ENCODE data around the gene CLTRN. TPM values are rescaled to one million over a fixed set of nuclear protein-coding genes. Genes with fewer than 3 reads are reported as not detected.
"Not testable (repeated sequence)": the region's sequence is repeated elsewhere in the genome, so short reads cannot be mapped to it uniquely, and the experiment has no call there.

CLTRN gene, protein sequence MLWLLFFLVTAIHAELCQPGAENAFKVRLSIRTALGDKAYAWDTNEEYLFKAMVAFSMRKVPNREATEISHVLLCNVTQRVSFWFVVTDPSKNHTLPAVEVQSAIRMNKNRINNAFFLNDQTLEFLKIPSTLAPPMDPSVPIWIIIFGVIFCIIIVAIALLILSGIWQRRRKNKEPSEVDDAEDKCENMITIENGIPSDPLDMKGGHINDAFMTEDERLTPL
- total RNA-seq, result 0.13 TPM
- polyA plus RNA-seq (ENCODE audit: insufficient read depth in 1 of 8, insufficient read length in 8 of 8, low replicate concordance in 1 of 8), result under 1 TPM; 0.24 to 0.53 (median 0.42) TPM
- long read RNA-seq, donor 1, result 0 reads
- long read RNA-seq, donor 2, result 0 reads
- long read RNA-seq, donor 3, result 0 reads
- long read RNA-seq, donor 4, result 0 reads
- long read RNA-seq, donor 5, partial matches to known transcripts, result 0 of 1 reads
- long read RNA-seq, donor 5, other reads (novel, unspliced or antisense), result 0 of 1 reads
- long read RNA-seq, donor 6, result 0 reads
- long read RNA-seq, donor 7, result 0 reads
- long read RNA-seq, donor 8, result 0 reads
- long read RNA-seq, donor 9, result 0 reads
- long read RNA-seq, donor 10, result 0 reads
- long read RNA-seq, donor 11, result 0 reads

DNA sequence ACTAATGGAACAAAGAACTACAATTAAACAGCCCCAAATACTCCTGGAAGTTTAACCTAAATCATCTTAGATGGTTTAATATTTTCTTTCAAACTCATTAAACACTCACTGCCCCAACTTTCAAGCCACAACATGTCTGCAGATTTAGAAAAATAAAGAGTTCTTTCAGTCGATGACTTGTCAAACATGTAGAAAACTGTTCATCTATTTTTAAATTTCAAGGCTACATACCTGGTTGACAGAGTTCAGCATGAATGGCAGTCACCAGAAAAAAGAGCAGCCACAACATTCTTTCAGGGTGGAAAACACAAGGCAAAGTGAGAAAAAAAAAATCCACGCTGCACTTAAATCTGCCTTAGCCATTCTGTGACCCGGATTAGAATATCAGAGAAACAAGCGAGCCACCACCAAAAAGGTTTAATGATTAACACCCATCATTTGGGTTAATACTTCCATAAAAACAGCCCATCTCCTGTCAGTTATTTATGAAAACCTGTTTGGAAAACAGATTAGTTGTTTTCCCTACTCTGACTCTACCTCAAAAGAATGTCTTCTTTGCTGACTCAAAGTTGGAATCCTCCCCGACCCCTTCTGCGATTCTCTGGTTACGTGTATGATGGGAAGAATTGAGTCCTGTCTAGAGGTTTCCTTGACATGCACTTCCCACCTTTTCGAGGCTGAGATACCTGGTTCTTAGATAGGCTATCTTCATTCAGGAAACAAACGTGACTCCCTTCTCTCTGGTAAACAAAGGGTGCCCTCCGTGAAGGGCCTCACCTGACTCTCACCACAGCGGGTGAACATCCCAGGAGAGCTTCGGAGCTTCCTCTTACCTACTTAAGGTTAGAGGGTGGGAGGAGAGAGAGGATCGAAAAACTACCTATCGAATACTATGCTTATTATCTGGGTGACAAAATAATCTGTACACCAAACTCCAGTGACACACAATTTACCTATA is at the start of gene CLTRN:
Gene CLTRN, minus strand, starts transcription at position 319 of the 958 bp plus-strand sequence. Its CDS starts 30 bp downstream, at position 289.
- H3K27me3 ChIP-seq (ENCODE audit: control insufficient read depth, insufficient read depth, low read length), result peaks cover 24% of the 10 kb centered on the region
- no peak within 1 kb of the TSS for H3K4me3 ChIP-seq (ENCODE audit: low read length)
- DNase-seq, result no peak
- no peaks in the 10 kb centered on the region for H3K36me3 ChIP-seq (ENCODE audit: control insufficient read depth, insufficient read depth, low read length)
- H3K4me1 ChIP-seq (ENCODE audit: control insufficient read depth, insufficient read depth, low read length), result no peaks in the 10 kb centered on the region
- WGBS (ENCODE audit: insufficient coverage), result 73% methylated on average over 3 of the region's 14 CpGs
- H3K27ac ChIP-seq (ENCODE audit: low read length), result no peak within 1 kb of the TSS
- no peaks in the 10 kb centered on the region for H3K9me3 ChIP-seq (replicated peaks; ENCODE audit: control insufficient read depth, low read depth, low read length)

DNA sequence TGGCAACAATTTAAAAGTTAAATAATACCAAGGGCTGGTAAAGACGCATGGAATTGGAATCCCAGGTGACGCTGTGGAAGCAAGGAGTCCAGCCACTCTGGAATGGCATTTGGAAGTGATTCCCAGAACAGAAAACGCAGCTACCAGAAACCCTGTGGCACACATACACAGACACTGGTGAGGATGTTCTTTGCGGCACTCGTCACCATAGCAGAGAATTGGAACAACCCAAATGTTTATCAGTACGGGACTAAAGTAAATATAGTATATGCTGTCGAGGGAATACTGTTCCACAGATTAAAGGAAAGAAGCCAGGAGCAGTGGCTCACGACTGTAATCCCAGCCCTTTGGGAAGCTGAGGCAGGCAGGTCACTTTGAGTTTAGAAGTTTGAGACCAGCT is 39.7 kb upstream of the CLTRN start:
- H3K4me3 ChIP-seq (ENCODE audit: low read length), result not testable (repeated sequence)

DNA sequence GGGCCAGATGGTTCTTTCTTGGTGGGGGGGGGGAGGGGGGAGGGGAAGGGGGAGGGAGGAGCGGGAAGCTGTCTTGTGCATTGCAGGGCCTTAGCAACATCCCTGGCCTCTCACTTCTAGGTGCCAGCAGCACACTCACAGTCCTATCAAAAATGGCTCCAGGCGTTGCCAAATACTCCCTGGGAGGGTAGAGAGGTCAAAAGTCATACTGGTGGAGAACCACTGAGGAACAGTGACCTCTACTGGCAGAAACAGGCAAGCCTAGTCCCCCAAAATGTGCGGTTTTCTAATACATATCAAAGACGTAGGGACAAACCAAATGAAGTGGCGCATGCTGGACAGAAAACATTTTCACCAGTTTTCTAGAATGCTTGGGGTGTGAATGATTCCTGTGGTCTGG is 39.2 kb upstream of the CLTRN start:
- not testable (repeated sequence) for DNase-seq; H3K9me3 ChIP-seq (replicated peaks; ENCODE audit: control insufficient read depth, low read depth, low read length); H3K4me3 ChIP-seq (ENCODE audit: low read length); H3K36me3 ChIP-seq (ENCODE audit: control insufficient read depth, insufficient read depth, low read length); H3K27ac ChIP-seq (ENCODE audit: low read length); H3K4me1 ChIP-seq (ENCODE audit: control insufficient read depth, insufficient read depth, low read length)
- no CpG with 5 or more reads among the region's 5 CpGs for WGBS (ENCODE audit: insufficient coverage)
- peaks cover 12% of the 10 kb centered on the region for H3K27me3 ChIP-seq (ENCODE audit: control insufficient read depth, insufficient read depth, low read length)

More for the DNA sequence above, 39.7 kb upstream of the CLTRN start:
- not testable (repeated sequence) for H3K27ac ChIP-seq (ENCODE audit: low read length); H3K4me1 ChIP-seq (ENCODE audit: control insufficient read depth, insufficient read depth, low read length); H3K36me3 ChIP-seq (ENCODE audit: control insufficient read depth, insufficient read depth, low read length); H3K9me3 ChIP-seq (replicated peaks; ENCODE audit: control insufficient read depth, low read depth, low read length); DNase-seq
- H3K27me3 ChIP-seq (ENCODE audit: control insufficient read depth, insufficient read depth, low read length), result peaks cover 12% of the 10 kb centered on the region
- 90% methylated on average over 2 of the region's 8 CpGs for WGBS (ENCODE audit: insufficient coverage)

DNA sequence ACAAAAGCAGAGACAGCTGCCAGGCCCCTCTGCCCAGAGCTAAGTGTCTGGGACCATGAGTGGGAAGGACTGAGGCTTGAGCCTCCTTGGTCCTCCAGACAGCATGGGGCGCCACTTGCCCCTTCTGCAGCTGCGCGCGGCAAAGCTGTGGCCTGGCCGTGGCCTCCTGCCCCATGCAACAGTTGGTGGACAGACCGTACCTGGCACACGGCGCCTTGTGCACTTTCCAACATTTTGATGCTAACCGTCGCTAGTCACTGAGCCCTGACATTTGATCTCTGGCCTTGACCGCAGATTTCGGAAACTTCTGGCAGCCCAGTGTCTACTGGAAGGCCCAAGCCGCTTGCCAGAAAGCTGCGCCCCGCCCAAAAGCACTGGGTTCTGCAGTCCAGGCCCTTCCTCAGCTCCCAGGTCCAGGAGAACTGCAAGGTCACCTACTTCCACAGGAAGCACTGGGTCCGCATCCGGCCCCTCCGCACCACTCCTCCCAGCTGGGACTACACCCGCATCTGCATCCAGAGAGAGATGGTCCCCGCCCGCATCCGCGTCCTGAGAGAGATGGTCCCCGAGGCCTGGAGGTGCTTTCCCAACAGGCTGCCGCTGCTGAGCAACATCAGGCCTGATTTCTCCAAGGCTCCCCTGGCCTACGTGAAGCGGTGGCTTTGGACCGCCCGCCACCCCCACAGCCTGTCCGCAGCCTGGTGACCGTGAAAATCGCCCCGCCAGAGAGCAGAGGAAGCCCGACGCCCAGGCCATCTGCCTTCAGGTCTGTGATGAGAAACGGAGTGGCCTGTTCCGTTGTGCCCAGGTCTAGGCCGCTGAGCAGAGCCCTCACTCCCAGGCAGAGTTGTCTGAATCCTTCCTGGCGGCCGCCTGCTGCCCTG is 38.1 kb upstream of the CLTRN start:
- DNase-seq, result no peak
- Histone ChIP-seq H3K27ac (ENCODE audit: low read length) (no peak overlapping the region), H3K27me3 (ENCODE audit: control insufficient read depth, insufficient read depth, low read length) (peaks cover 7% of the 10 kb centered on the region), H3K36me3 (ENCODE audit: control insufficient read depth, insufficient read depth, low read length) (peaks cover 6% of the 10 kb centered on the region), H3K4me1 (ENCODE audit: control insufficient read depth, insufficient read depth, low read length) (no peaks in the 10 kb centered on the region), H3K9me3 (replicated peaks; ENCODE audit: control insufficient read depth, low read depth, low read length) (no peaks in the 10 kb centered on the region), H3K4me3 (ENCODE audit: low read length) (no peak overlapping the region)
- WGBS (ENCODE audit: insufficient coverage), result 97% methylated on average over 36 of the region's 40 CpGs

DNA sequence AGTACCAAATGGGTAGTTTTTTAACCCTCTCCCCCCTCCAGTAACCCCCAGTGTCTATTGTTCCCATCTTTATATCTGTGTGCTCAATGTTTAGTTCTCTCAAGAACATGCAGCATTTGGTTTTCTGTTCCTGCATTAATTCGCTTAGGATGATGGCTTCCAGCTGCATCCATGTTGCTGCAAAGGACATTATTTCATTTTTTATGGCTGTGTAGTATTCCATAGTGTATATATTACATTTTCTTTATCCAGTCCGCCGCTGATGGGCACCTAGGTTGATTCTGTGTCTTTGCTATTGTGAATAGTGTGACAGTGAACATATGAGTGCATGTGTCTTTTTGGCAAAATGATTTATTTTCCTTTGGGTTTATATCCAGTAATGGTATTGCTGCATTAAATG is 31.9 kb upstream of the CLTRN start:
- DNase-seq, result no peak
- H3K9me3 ChIP-seq (replicated peaks; ENCODE audit: control insufficient read depth, low read depth, low read length), result no peaks in the 10 kb centered on the region
- H3K4me3 ChIP-seq (ENCODE audit: low read length), result no peak overlapping the region
- WGBS (ENCODE audit: insufficient coverage), result no CpG with 5 or more reads among the region's 3 CpGs
- peaks cover 20% of the 10 kb centered on the region for H3K36me3 ChIP-seq (ENCODE audit: control insufficient read depth, insufficient read depth, low read length)
- peaks cover 10% of the 10 kb centered on the region for H3K27me3 ChIP-seq (ENCODE audit: control insufficient read depth, insufficient read depth, low read length)
- no peaks in the 10 kb centered on the region for H3K4me1 ChIP-seq (ENCODE audit: control insufficient read depth, insufficient read depth, low read length)
- no peak overlapping the region for H3K27ac ChIP-seq (ENCODE audit: low read length)

DNA sequence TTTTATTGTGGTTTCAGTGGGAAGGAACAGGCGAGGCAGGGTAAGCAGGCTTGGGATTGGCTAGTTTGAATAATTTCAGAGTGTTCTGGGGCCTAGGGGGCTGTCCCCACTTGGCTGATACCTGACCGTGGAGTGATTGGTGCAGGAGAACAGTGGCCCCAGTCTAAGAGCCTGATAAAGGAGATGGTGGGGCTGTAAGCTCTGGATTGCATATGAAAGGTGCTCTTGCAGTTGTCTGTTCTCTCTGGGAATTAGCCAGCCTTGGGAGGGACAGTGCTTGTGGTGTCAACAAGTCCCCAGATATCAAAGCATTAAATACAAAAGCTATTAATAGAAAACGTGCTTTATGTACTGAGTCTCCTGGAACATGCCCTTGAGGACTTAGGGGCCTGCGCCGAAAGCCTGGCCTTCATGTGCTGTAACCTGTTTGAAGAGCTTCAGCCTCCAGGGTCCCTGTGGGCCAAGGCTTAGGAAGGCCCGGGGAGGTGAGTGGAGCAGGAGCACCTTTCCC is 30.4 kb upstream of the CLTRN start:
- H3K9me3 ChIP-seq (replicated peaks; ENCODE audit: control insufficient read depth, low read depth, low read length), result no peaks in the 10 kb centered on the region
- H3K4me1 ChIP-seq (ENCODE audit: control insufficient read depth, insufficient read depth, low read length), result no peaks in the 10 kb centered on the region
- H3K27me3 ChIP-seq (ENCODE audit: control insufficient read depth, insufficient read depth, low read length), result peaks cover 10% of the 10 kb centered on the region
- no peak overlapping the region for H3K4me3 ChIP-seq (ENCODE audit: low read length)
- no peak for DNase-seq
- 86% methylated on average over 5 of the region's 6 CpGs for WGBS (ENCODE audit: insufficient coverage)
- H3K27ac ChIP-seq (ENCODE audit: low read length), result no peak overlapping the region
- peaks cover 20% of the 10 kb centered on the region for H3K36me3 ChIP-seq (ENCODE audit: control insufficient read depth, insufficient read depth, low read length)

DNA sequence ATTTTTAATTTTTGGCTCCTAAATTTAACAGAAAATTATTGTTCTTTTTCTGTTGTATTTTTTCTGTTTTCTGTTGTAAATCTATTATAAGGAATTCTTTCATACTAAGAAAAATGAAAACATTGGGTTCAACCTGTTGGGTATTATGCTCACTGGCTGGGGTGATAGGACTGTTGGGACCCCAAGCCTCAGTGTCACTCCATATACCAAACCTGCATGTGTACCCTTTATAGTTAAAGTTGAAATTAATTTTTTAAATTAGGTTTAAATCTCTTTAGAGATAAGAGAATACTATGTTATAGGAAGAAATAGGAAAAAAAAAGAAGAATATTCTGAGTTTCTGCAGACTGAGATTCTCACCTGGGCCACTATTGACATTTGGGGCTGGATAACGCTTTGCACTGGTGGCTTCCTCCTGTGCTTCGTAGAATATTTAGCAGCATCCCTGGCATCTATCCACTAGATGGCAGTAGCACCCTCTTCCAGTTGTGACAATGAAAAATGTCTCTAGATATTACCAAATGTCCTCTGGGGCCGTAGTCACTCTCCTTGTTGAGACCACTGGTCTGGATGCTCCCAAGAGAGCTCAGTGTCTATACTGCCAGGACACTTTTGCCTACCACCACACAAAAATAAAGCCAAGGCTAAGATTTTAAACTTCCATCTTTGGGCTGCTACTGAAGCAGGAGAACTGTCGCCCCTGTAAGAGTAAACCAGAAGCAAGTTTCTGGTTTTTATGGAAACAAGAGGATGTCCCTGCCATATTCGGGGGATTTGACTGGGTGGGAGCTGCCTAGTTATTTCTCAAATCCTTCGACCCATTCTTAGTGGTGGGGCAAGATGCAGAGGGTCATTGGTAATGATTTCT is 22.4 kb upstream of the CLTRN start:
- Histone ChIP-seq H3K4me3 (ENCODE audit: low read length) (no peak overlapping the region), H3K27ac (ENCODE audit: low read length) (no peak overlapping the region), H3K27me3 (ENCODE audit: control insufficient read depth, insufficient read depth, low read length) (peaks cover under 1% of the 10 kb centered on the region), H3K36me3 (ENCODE audit: control insufficient read depth, insufficient read depth, low read length) (peaks cover 4% of the 10 kb centered on the region), H3K4me1 (ENCODE audit: control insufficient read depth, insufficient read depth, low read length) (no peaks in the 10 kb centered on the region), H3K9me3 (replicated peaks; ENCODE audit: control insufficient read depth, low read depth, low read length) (no peaks in the 10 kb centered on the region)
- 27% methylated on average over 4 of the region's 6 CpGs for WGBS (ENCODE audit: insufficient coverage)
- peak; percentile 71 for DNase-seq

DNA sequence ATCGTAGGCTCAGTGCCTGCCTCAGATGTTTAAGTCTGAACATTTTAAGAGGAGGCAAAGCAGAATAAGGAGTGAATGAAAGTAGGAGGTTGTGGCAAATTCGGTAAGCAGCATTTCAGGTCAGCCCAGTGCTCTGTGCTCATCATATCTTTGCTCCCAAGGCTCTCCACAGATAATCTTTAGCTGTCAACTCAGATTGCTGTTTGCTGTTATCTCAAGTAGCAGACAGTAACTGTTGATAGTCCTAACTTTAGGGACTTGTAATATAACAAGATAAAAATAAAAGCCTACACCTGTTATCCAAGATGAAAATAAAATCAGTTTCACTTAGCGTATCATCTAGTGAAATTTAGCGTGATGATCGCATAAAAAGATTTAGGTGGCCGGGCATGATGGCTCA is 18.6 kb upstream of the CLTRN start:
- no peaks in the 10 kb centered on the region for H3K9me3 ChIP-seq (replicated peaks; ENCODE audit: control insufficient read depth, low read depth, low read length)
- 93% methylated on average over 4 of the region's 6 CpGs for WGBS (ENCODE audit: insufficient coverage)
- no peak overlapping the region for H3K27ac ChIP-seq (ENCODE audit: low read length)
- no peaks in the 10 kb centered on the region for H3K4me1 ChIP-seq (ENCODE audit: control insufficient read depth, insufficient read depth, low read length)
- H3K27me3 ChIP-seq (ENCODE audit: control insufficient read depth, insufficient read depth, low read length), result peaks cover 5% of the 10 kb centered on the region
- H3K4me3 ChIP-seq (ENCODE audit: low read length), result no peak overlapping the region
- no peak for DNase-seq
- peaks cover 10% of the 10 kb centered on the region for H3K36me3 ChIP-seq (ENCODE audit: control insufficient read depth, insufficient read depth, low read length)

Data from muscle of leg (tissue), 16 donors.